HUES64 (cell line): ENCODE measurements around the gene CAPS.

Experiments
- H3K27ac ChIP-seq: 2 replicates; pipeline ENCODE4 v1.7.0; 2013; ENCODE audit warnings: low read depth, low read length, inconsistent platforms
- H3K27me3 ChIP-seq: 2 replicates; pipeline ENCODE4 v1.6.1; 2013; ENCODE audit warnings: mild to moderate bottlenecking, low read length; ENCODE audit not compliant: insufficient read depth
- H3K36me3 ChIP-seq: 2 replicates; pipeline ENCODE4 v1.6.1; 2013; ENCODE audit warnings: mild to moderate bottlenecking, low read length; ENCODE audit not compliant: insufficient read depth
- H3K4me1 ChIP-seq: 2 replicates; pipeline ENCODE4 v1.6.1; 2013; ENCODE audit warnings: mild to moderate bottlenecking, low read length, moderate library complexity; ENCODE audit not compliant: insufficient read depth
- H3K4me3 ChIP-seq: 2 replicates; pipeline ENCODE4 v1.5.1; 2013; ENCODE audit warnings: mild to moderate bottlenecking, low read length, moderate library complexity
- H3K9ac ChIP-seq: 2 replicates; pipeline ENCODE4 v1.6.1; 2013; ENCODE audit warnings: mild to moderate bottlenecking, low read depth, low read length
- H3K9me3 ChIP-seq: 2 replicates; pipeline ENCODE4 v1.6.1; 2013; ENCODE audit warnings: low read depth, low read length; ENCODE audit not compliant: insufficient read depth
- WGBS: fragments of 150-250, 120-280 bp; methylation state at CpG from one replicate; pipeline ENCODE4 v1.1.7; 2013; ENCODE audit warnings: missing lambda C conversion rate; 5-methylcytosine and 5-hydroxymethylcytosine counted together

The CAPS gene

GRCh38 chr19:5916181-5916708 lies 2.2 kb downstream of the CAPS start:
- Histone ChIP-seq H3K36me3 (peaks cover 50% of the 10 kb centered on the region), H3K9me3 (no peaks in the 10 kb centered on the region), H3K4me3 (no peak overlapping the region), H3K27ac (no peak overlapping the region), H3K4me1 (no peaks in the 10 kb centered on the region), H3K27me3 (no peaks in the 10 kb centered on the region), H3K9ac (no peak overlapping the region)
- WGBS, result 93% methylated on average over 14 of the region's 14 CpGs

DNA sequence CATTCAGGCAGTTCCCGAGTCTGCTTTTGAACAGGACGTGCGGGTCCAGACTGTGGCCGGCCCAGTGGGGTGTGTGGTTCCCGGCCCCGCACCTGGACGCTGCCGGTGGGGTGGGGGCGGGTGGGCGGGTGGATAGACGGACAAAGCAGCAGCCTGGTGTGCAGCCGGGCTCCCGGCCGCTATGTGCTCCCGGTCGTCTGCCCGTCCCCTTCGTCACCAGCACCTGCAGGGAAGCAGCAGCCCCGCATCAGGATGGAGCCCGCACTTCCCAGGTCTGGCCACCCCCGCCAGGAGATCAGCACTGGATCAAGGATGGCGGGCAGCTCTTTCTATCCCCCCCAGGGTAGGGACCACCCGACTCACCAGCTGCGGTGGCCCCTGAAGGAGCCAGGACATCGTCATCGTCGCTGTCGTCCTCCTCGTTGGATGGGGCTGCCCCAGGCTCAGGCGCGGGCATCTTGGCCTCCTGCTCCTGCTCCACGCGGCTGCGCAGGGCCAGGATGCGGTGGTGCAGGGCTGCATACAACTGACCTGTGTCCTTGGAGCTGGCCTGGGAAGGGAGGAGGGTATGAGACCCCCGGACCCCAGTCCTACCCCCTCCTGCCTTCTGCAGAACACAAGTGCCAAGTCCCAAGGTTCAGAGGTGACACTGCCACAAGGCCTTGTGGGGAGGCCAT lies 3.5 kb downstream of the CAPS start:
- H3K27me3 ChIP-seq, result no peaks in the 10 kb centered on the region
- no peak overlapping the region for H3K4me3 ChIP-seq
- H3K9me3 ChIP-seq, result no peaks in the 10 kb centered on the region
- H3K36me3 ChIP-seq, result peaks cover 63% of the 10 kb centered on the region
- H3K27ac ChIP-seq, result no peak overlapping the region
- WGBS, result 95% methylated on average over 36 of the region's 36 CpGs
- no peaks in the 10 kb centered on the region for H3K4me1 ChIP-seq
- no peak overlapping the region for H3K9ac ChIP-seq

- 96% methylated on average over 20 of the region's 20 CpGs for WGBS
- Histone ChIP-seq H3K9me3 (no peaks in the 10 kb centered on the region), H3K27me3 (no peaks in the 10 kb centered on the region), H3K9ac (no peak overlapping the region), H3K36me3 (peaks cover 71% of the 10 kb centered on the region), H3K4me3 (no peak overlapping the region), H3K4me1 (no peaks in the 10 kb centered on the region), H3K27ac (no peak overlapping the region)
These were observed 4.5 kb downstream of the CAPS start for GRCh38 chr19:5918463-5919079.

GRCh38 chr19:5921516-5922160 lies 7.6 kb downstream of the CAPS start:
- peaks cover 86% of the 10 kb centered on the region for H3K36me3 ChIP-seq
- 96% methylated on average over 21 of the region's 21 CpGs for WGBS

GRCh38 chr19:5922161-5922545 lies 8.1 kb downstream of the CAPS start:
- no peak overlapping the region for H3K4me3 ChIP-seq
- H3K4me1 ChIP-seq, result no peaks in the 10 kb centered on the region
- no peak overlapping the region for H3K9ac ChIP-seq
- H3K27me3 ChIP-seq, result no peaks in the 10 kb centered on the region
- 96% methylated on average over 10 of the region's 12 CpGs for WGBS
- no peak overlapping the region for H3K27ac ChIP-seq
- no peaks in the 10 kb centered on the region for H3K9me3 ChIP-seq
- H3K36me3 ChIP-seq, result peaks cover 87% of the 10 kb centered on the region

More at GRCh38 chr19:5921516-5922160, 7.6 kb downstream of the CAPS start:
- Histone ChIP-seq H3K9ac (no peak overlapping the region), H3K9me3 (no peaks in the 10 kb centered on the region), H3K4me1 (no peaks in the 10 kb centered on the region), H3K27me3 (no peaks in the 10 kb centered on the region), H3K4me3 (no peak overlapping the region), H3K27ac (no peak overlapping the region)

DNA sequence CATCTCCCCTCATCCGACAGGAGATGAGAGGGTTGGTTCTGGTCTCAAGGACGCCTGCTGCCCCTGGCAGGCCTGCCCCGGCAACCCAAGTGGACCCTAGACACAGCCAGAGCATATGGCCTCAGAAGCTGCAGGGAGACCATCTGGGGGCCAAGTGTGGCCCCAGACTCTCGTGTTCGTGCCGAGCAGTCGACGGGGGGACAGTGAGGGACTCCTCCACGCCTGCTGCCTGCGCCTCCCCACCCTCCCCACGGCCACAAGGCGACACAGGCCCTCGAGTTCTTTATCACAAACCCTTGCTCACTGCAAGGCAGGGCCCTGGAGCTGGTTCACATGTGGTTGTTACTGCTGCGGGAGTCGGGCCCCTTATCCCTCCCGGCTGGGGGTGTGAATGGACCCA lies 9.3 kb downstream of the CAPS start:
- 95% methylated on average over 16 of the region's 16 CpGs for WGBS
- Histone ChIP-seq H3K36me3 (peaks cover 90% of the 10 kb centered on the region), H3K9ac (no peak overlapping the region), H3K4me3 (no peak overlapping the region), H3K4me1 (no peaks in the 10 kb centered on the region), H3K27ac (no peak overlapping the region), H3K27me3 (no peaks in the 10 kb centered on the region), H3K9me3 (no peaks in the 10 kb centered on the region)

DNA sequence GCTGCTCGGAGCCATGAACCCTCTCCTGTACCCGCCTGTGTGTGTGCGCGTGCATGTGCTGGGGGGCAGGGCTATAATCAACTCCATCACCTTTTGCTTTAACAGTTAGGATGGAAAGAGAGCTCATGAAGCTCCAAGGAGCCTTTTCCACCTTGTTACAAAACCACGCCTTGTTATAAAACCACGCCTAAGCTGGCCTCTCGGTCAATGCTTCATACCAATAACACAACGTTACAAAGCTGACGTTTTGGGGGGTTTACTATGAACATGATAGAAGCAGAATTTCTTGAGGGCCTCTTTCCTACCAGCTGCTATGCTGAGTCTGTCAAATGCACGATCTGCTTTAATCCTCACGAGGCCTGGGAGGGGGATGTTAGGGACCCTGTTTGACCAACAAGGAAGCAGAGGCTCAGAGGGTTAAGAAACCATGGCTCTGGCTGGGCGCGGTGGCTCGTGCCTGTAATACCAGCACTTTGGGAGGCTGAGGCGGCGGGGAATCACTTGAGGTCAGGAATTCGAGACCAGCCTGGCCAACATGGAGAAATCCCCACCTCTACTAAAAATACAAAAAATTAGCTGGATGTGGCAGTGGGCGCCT lies 11.9 kb downstream of the CAPS start:
- no peaks in the 10 kb centered on the region for H3K4me1 ChIP-seq
- H3K9ac ChIP-seq, result no peak overlapping the region
- peaks cover 95% of the 10 kb centered on the region for H3K36me3 ChIP-seq
- no peaks in the 10 kb centered on the region for H3K27me3 ChIP-seq
- H3K9me3 ChIP-seq, result no peaks in the 10 kb centered on the region
- no peak overlapping the region for H3K27ac ChIP-seq
- no peak overlapping the region for H3K4me3 ChIP-seq
- WGBS, result 97% methylated on average over 18 of the region's 18 CpGs

DNA sequence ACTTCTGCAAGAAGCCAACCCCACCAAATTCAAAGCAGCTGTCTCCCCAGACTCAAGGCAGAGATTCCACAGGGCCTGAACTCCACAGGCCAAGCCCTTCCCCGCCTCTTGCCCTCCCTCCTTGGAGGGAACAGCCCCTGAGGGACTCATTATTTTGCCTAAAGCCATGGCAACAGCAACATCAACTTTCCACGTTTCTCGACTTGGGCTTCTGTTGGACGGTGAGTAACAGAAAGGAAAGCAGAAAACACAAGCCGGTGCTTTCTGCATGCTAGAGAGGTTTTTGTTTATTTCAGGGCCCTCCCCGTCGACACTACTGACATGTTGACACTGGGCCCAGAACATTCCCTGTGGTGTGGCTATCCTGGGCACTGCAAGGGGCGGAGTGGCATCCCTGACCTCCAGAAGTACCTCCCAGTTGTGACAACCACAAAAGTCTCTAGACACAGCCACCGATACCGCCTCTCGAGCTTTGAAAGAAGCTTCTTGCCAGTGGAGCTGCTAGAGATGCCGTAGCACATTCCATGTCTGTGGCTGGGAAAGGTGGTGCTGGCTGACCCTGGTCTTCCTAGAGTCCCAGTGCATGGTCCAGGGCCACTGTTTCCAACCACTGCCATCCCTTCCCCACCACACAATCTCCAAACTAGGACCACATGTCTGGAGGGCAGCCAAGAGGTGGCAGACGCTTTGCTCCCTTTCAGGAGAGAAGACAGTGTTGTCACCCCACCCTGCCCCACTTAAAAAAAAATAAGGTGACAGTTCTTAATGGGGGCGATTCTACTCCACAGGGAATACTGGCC lies 12.8 kb downstream of the CAPS start:
- WGBS, result 96% methylated on average over 14 of the region's 14 CpGs
- H3K9me3 ChIP-seq, result no peaks in the 10 kb centered on the region
- no peak overlapping the region for H3K27ac ChIP-seq
- H3K27me3 ChIP-seq, result no peaks in the 10 kb centered on the region
- H3K9ac ChIP-seq, result no peak overlapping the region
- H3K36me3 ChIP-seq, result peaks cover 90% of the 10 kb centered on the region
- no peaks in the 10 kb centered on the region for H3K4me1 ChIP-seq
- H3K4me3 ChIP-seq, result no peak overlapping the region

DNA sequence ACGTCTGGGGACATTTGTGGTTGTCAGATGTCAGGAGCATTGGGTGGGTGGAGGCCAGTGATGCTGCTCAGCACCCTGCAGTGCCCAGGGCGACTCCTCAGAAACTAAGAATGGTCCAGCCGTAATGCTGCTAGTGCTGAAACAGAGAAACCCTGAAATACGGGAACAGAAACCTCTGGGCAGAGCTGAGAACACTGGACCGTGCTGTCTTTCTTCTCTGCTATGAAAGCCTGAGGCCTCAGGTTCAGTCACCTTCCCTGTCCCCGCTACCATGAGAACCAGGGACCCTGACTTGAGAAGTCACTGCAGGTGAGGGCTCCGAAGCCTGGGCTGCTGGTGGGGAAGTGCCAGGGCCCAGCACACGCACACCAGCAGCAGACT lies 13.4 kb downstream of the CAPS start:
- Histone ChIP-seq H3K36me3 (peaks cover 90% of the 10 kb centered on the region), H3K27ac (no peak overlapping the region), H3K9ac (no peak overlapping the region), H3K4me3 (no peak overlapping the region), H3K9me3 (no peaks in the 10 kb centered on the region), H3K27me3 (no peaks in the 10 kb centered on the region), H3K4me1 (no peaks in the 10 kb centered on the region)
- 93% methylated on average over 8 of the region's 8 CpGs for WGBS

DNA sequence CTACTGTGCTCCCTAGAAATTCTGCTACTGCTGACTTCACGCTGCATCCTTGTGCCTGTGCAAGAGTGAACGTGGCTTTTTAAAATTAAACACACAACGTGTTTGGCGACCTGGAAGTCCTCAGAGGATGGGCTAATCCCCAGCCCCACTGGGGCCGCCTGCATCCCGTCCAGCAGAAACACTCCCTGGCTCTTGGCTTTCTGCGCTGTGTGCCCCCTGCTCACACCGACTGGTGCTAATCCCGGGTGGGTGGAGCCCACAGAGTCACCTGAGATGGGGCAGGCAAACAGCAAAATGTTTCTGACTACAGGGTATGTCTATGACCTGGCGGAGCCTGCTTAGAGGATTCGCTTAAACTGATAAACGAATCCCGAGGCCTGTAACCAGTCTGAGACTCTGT lies 15.1 kb downstream of the CAPS start:
- Histone ChIP-seq H3K27ac (no peak overlapping the region), H3K27me3 (no peaks in the 10 kb centered on the region), H3K36me3 (peaks cover 91% of the 10 kb centered on the region), H3K9me3 (no peaks in the 10 kb centered on the region), H3K4me3 (no peak overlapping the region), H3K4me1 (no peaks in the 10 kb centered on the region), H3K9ac (no peak overlapping the region)
- WGBS, result 92% methylated on average over 13 of the region's 13 CpGs
